ENCODE measurements around the gene MYO19. TPM values are rescaled to one million over a fixed set of nuclear protein-coding genes. Genes with fewer than 3 reads are reported as not detected.

MYO19 gene
- total and polyA plus RNA-seq, 12 donors: 12.0 to 43.6 (median 29.4) TPM

DNA sequence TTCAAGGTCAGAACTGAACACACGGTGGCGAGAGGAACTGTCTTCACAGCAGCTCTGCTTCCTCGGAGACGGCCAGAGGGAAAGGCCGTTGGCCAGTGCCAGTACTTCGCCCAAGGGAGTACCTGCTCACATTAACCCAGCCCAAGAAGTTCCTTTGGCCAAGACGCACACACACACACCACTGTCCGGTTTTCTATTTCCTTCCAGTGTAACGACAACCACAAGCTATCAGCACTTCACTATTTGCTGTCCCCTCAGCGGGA, 9.3 kb upstream of the MYO19 start:
- intact Hi-C loops (cut with DNase I): no loop called here
- Histone ChIP-seq H3K27ac (peak overlapping the region; percentile 99 to 100 (median 99)), H3K4me3 (peak overlapping the region; percentile 24 to 97 (median 92)), H3K4me1 (replicated peaks in 1 of 2) (peaks cover 30 to 35% of the 10 kb centered on the region in 2 donors), H3K9me3 (replicated peaks in 1 of 3) (no peaks in the 10 kb centered on the region), H3K27me3 (no peaks in the 10 kb centered on the region), H3K36me3 (replicated peaks in 1 of 2) (no peaks in the 10 kb centered on the region)
- peak in 3 of 7 donors; percentile 52 to 76 (median 53) for DNase-seq
- 0 to 5% (median 0%) methylated on average over 3 to 10 of the region's 10 CpGs for WGBS, 4 donors
- no peak for TF ChIP-seq POLR2A (IDR thresholded peaks at IDR 0.05)
- TF ChIP-seq, protein P1, sequence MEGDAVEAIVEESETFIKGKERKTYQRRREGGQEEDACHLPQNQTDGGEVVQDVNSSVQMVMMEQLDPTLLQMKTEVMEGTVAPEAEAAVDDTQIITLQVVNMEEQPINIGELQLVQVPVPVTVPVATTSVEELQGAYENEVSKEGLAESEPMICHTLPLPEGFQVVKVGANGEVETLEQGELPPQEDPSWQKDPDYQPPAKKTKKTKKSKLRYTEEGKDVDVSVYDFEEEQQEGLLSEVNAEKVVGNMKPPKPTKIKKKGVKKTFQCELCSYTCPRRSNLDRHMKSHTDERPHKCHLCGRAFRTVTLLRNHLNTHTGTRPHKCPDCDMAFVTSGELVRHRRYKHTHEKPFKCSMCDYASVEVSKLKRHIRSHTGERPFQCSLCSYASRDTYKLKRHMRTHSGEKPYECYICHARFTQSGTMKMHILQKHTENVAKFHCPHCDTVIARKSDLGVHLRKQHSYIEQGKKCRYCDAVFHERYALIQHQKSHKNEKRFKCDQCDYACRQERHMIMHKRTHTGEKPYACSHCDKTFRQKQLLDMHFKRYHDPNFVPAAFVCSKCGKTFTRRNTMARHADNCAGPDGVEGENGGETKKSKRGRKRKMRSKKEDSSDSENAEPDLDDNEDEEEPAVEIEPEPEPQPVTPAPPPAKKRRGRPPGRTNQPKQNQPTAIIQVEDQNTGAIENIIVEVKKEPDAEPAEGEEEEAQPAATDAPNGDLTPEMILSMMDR (IDR thresholded peaks at IDR 0.05): peak in 2 of 6 experiments; percentile 5 to 9

DNA sequence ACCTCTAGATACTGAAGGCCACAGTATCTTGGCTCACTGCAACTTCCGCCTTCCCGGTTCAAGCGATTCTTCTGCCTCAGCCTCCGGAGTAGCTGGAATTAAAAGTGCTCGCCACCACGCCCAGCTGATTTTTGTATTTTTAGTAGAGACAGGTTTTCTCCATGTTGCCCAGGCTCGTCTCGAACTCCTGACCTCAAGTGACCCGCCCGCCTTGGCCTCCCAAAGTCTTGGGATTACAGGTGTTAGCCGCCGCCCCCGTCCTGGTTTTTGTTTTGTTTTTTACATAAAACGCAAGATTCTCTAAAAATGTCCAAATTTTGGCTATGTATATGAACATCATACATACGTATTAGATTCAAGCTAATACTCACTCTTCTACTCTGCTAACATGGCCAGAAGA, 8.1 kb upstream of the MYO19 start:
- no peak for TF ChIP-seq POLR2A (IDR thresholded peaks at IDR 0.05)
- TF ChIP-seq, protein P1 (IDR thresholded peaks at IDR 0.05): no peak
- 95 to 98% (median 96%) methylated on average over 14 to 15 of the region's 15 CpGs for WGBS, 4 donors
- no peak for DNase-seq
- intact Hi-C loops (cut with DNase I): no loop called here
- Histone ChIP-seq H3K27me3 (no peaks in the 10 kb centered on the region), H3K4me3 (no peak overlapping the region), H3K9me3 (replicated peaks in 1 of 3) (no peaks in the 10 kb centered on the region), H3K36me3 (replicated peaks in 1 of 2) (peaks cover 0 to 3% of the 10 kb centered on the region in 2 donors), H3K27ac (no peak overlapping the region), H3K4me1 (replicated peaks in 1 of 2) (peaks cover 19 to 25% of the 10 kb centered on the region in 2 donors)

DNA sequence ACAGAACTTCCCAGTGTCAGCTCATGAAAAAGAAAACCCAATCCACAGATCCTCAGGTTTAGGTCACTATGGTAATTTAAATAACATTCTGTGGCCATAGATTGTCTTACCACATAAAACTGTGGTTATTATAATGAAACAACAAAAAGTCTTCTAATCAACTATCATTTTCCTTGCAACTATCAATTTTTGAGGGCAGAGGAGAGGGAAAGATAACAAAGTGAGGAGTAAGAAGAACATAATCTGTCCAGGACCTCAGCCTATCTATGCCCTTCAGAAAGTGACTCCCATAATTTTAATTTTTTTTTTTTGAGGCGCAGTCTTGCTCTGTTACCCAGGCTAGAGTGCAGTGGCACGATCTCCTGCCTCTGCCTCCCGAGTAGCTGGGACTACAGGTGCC, 6.0 kb upstream of the MYO19 start:
- intact Hi-C loops (cut with DNase I): no loop called here
- 87 to 100% (median 96%) methylated on average over 3 of the region's 3 CpGs for WGBS, 4 donors

DNA sequence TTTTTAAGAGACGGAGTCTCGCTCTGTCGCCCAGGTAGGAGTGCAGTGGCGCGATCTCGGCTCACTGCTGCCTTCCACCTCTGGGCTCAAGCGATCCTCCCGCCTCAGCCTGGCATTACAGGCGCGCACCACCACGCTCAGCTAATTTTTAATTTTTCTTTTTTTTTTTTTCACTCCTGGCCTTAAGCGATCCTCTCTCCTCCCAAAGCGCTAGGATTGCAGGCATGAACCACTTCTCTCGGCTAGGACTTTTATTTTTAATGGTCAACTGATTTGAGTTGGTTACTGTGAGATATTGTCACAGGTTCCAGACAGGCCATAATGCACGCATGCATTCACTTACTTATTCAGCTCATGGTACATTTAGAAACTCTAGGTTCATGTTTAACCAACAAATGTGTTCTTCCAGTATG, 1.0 kb upstream of the MYO19 start:
- Histone ChIP-seq H3K27ac (peak overlapping the region; percentile 83 to 97 (median 94)), H3K9me3 (replicated peaks in 1 of 3) (no peaks in the 10 kb centered on the region), H3K4me3 (peak overlapping the region; percentile 19 to 89 (median 73)), H3K4me1 (replicated peaks in 1 of 2) (peaks cover 7 to 13% of the 10 kb centered on the region in 2 donors), H3K27me3 (no peaks in the 10 kb centered on the region), H3K36me3 (replicated peaks in 1 of 2) (peaks cover 0 to 20% of the 10 kb centered on the region in 2 donors)
- WGBS, 4 donors: 11 to 12% (median 11%) methylated on average over 15 of the region's 15 CpGs
- intact Hi-C loops (cut with DNase I): no loop called here
- DNase-seq: no peak
- no peak for TF ChIP-seq POLR2A (IDR thresholded peaks at IDR 0.05)
- TF ChIP-seq, protein P1 (IDR thresholded peaks at IDR 0.05): peak in 2 of 6 experiments; percentile 42 to 43

More for the DNA sequence above, 6.0 kb upstream of the MYO19 start:
- H3K4me3 ChIP-seq: no peak overlapping the region
- H3K36me3 ChIP-seq (replicated peaks in 1 of 2): peaks cover 0 to 7% of the 10 kb centered on the region in 2 donors
- H3K27me3 ChIP-seq: no peaks in the 10 kb centered on the region
- H3K4me1 ChIP-seq (replicated peaks in 1 of 2): peaks cover 12 to 13% of the 10 kb centered on the region in 2 donors
- TF ChIP-seq, protein P1 (IDR thresholded peaks at IDR 0.05): no peak
- no peak for TF ChIP-seq POLR2A (IDR thresholded peaks at IDR 0.05)
- DNase-seq: no peak
- no peaks in the 10 kb centered on the region for H3K9me3 ChIP-seq (replicated peaks in 1 of 3)
- no peak overlapping the region for H3K27ac ChIP-seq

All from adrenal gland (tissue), 12 donors.